ENCODE measurements around the gene HOXA5.

GRCh38 chr7:27160546-27161213 lies 17.2 kb upstream of the HOXA5 start:
- TF ChIP-seq, protein P1, sequence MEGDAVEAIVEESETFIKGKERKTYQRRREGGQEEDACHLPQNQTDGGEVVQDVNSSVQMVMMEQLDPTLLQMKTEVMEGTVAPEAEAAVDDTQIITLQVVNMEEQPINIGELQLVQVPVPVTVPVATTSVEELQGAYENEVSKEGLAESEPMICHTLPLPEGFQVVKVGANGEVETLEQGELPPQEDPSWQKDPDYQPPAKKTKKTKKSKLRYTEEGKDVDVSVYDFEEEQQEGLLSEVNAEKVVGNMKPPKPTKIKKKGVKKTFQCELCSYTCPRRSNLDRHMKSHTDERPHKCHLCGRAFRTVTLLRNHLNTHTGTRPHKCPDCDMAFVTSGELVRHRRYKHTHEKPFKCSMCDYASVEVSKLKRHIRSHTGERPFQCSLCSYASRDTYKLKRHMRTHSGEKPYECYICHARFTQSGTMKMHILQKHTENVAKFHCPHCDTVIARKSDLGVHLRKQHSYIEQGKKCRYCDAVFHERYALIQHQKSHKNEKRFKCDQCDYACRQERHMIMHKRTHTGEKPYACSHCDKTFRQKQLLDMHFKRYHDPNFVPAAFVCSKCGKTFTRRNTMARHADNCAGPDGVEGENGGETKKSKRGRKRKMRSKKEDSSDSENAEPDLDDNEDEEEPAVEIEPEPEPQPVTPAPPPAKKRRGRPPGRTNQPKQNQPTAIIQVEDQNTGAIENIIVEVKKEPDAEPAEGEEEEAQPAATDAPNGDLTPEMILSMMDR (IDR thresholded peaks at IDR 0.05): peak; percentile 97 to 100 (median 100)
- TF ChIP-seq POLR2A (IDR thresholded peaks at IDR 0.05): no peak

All from heart left ventricle (tissue), 13 donors.